Measurements from ENCODE around the gene SNX8.
"Not testable (repeated sequence)": the region's sequence is repeated elsewhere in the genome, so short reads cannot be mapped to it uniquely, and the experiment has no call there.

Gene SNX8, protein sequence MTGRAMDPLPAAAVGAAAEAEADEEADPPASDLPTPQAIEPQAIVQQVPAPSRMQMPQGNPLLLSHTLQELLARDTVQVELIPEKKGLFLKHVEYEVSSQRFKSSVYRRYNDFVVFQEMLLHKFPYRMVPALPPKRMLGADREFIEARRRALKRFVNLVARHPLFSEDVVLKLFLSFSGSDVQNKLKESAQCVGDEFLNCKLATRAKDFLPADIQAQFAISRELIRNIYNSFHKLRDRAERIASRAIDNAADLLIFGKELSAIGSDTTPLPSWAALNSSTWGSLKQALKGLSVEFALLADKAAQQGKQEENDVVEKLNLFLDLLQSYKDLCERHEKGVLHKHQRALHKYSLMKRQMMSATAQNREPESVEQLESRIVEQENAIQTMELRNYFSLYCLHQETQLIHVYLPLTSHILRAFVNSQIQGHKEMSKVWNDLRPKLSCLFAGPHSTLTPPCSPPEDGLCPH

DNA sequence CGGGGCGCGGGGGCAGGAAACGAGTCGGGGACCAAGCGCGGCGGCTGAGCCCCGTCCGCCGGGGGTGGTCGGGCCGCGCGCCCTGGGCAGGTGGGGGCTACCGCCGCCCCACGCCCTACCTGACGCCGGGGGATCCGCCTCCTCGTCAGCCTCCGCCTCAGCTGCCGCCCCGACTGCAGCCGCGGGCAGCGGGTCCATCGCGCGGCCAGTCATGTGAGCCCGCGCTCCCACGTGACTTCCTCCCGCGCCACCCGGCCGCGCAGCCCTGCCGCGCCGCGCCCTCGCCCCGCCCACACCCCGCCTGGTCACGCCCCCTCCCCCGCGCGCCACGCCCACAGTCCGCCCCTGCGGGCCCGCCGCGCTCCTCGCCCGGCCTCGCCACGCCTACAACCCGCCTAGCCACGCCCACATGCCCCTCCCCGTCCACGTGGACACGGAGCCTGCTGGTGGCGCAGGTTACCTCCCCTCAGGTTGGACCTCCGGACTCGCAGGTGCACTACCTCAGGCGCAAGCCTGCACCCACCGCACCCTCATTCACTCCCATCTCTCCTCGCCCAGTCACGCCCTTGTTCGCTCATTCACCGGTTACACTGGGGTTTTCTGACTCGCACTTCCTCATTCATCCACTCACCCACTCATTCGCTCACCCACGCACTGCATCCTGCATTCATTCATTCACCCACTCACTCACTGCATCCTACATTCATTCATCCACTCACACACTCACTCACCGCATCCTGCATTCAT, at the start of gene SNX8:
SNX8 (minus strand) TSS at position 233 of the 747 bp plus-strand sequence; CDS start at position 213, 20 bp downstream.
- DNase-seq (ENCODE audit: low spot score), result peak; percentile 94

DNA sequence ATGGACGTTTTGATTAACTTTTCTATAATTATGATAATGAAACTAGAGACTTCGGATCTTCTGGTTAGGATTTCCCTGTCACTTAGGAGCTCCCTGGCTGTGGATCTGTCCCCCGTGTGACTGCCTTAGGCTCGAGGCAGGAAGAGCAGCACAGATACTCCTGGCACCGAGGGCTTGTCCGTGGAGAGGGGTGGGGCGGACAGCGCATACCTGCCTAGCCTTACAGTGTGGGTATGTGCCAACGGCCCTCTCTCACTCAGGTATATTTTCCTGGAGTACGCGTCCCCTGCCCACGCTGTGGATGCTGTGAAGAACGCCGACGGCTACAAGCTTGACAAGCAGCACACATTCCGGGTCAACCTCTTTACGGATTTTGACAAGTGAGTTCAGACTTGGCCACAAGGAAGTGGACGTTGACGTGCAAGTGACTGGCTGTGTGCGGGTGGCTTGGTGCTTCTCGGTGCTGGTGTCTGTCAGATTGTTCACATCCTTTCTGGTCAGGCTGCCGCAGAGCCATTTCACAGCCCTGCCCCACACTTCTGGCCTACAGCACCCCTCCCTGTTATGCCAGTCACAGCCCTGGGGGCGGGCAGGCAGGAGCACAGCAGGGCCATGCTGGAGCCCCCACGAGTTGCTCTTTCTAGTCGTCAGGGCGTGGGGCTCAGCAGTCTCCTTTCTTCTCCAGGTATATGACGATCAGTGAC, 48.3 kb upstream of the SNX8 start:
- DNase-seq (ENCODE audit: low spot score), result no peak

DNA sequence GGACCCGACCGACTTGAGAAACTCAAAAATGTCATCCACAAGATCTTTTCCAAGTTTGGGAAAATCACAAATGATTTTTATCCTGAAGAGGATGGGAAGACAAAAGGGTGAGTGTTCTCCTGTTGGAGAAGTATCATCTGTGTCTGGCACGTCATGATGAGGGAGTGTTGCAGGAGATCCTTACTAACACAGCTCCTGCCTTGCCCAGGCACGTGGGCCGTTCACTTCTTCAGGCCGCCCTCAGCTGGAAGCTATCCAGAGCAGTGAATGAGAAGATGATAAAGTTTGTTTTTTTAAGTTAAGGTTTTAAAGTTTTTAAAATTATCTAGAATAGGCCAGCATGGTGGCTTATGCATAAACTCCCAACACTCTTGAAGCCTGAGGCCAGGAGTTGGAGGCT, 46.6 kb upstream of the SNX8 start:
- DNase-seq (ENCODE audit: low spot score), result no peak

DNA sequence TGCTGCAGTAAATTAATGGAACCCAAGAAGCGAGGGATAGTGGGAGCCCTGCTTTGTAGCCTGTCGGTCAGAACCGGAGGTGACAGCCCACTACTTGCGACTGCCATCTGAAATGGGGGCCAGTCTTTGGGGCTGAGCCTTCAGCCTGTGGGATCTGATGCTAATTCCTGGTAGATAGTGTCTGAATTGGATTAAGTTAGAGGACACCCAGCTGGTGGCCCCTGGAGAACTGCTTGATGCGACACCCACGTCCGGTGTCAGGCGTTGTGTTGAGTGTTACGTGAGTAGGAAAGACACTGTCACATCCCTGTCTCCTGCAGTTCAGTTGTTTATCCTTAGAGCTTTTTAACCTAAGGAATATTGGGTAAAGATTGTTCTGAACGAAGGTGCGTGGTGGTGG, 45.4 kb upstream of the SNX8 start:
- DNase-seq (ENCODE audit: low spot score), result no peak

DNA sequence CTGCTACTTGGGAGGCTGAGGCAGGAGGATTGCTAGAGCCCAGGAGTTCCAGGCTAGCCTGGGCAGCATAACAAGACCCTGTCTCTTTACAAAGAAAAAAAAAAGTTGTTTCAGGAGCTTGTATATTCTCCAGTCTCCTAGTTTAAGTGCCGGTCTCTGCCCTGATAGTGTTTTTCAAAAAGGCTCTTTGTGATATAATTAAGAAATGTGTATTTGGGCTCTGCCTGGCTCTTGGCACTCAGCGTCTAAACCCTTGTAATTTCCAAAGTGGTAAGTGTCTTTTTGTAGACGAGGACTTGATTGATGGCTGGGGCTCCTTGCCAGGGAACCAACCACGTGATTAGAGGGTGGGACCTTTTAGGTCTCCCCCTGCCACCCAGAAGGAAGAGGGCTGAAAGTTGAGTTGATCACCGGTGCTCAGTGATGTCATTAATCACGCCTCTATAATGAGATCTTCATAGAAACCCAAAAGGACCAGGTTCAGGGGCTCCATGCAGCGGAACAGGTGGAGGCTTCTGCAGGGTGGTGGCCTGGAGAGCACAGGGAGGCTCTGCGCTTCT, 44.8 kb upstream of the SNX8 start:
- DNase-seq (ENCODE audit: low spot score), result no peak

DNA sequence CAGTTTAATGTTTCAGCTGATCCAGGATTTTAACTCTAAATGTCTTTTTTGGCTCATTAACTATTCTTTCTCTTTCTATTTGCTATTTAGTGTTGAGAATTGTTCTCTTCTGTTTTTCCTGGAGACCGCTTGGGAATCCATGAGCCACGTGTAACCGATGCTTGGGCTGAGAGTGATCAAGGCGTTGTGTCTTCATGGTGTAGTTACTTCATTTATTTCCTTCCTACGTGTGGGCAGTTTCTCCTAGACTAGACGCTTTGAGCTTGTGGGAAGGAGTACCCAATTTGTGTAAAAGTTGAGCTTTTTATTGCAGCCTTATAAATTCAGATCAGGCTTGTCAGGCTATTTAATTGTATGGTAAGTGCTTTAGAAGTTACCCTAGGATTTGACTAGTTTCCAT, 43.3 kb upstream of the SNX8 start:
- DNase-seq (ENCODE audit: low spot score), result no peak

DNA sequence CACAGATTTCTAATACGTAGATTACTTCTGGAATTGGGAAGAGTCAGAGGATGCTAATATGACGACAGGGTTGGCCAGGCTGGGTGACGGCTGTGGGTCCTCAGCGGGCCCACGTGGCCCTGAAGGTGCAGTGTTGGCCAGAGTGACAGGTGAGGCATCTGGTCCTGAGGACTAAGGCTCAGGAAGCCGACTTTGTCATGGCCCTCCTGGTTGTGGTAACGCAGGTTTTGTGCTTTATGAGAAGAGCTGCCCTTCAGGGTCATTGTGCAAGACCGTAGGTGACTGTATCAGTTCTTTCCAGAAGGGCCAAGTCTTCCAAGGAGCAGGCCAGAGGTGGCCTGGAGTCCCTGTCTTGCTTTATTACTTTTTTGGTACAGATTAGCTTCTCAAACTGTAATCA, 42.9 kb upstream of the SNX8 start:
- no peak for DNase-seq (ENCODE audit: low spot score)

DNA sequence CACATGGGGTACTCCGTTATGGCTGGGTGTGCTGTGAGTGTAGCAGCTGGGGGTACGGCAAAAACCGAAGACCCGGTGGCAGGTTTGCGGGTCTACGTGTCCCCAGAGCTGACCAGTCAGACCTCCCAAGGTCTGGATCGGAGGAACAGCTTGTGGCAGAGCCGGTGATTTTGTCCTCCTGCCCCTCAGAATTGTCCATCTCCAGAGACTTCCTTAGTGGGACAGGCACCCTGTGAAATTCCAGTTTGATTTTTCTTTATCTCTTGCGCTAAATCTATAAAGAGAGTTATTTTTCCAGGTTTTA, 41.4 kb upstream of the SNX8 start:
- DNase-seq (ENCODE audit: low spot score), result no peak

DNA sequence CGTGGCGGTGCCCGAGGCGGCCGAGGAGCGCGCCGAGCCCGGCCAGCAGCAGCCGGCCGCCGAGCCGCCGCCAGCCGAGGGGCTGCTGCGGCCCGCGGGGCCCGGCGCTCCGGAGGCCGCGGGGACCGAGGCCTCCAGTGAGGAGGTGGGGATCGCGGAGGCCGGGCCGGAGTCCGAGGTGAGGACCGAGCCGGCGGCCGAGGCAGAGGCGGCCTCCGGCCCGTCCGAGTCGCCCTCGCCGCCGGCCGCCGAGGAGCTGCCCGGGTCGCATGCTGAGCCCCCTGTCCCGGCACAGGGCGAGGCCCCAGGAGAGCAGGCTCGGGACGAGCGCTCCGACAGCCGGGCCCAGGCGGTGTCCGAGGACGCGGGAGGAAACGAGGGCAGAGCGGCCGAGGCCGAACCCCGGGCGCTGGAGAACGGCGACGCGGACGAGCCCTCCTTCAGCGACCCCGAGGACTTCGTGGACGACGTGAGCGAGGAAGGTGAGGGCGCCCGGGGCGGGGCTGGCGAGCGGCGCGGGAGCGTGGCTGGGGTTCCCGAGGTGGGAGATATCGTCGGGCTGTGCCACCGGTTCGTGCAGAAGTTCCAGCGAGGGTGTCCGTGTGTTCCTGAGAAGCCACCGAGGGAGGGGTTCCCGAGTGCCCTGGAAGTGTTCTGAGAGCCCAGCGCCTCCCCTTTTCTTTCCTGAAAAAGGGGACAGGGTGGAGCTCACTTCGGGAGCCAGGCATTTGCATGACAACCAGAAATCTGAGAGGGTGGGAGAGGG, 40.9 kb upstream of the SNX8 start:
- no peak for DNase-seq (ENCODE audit: low spot score)

DNA sequence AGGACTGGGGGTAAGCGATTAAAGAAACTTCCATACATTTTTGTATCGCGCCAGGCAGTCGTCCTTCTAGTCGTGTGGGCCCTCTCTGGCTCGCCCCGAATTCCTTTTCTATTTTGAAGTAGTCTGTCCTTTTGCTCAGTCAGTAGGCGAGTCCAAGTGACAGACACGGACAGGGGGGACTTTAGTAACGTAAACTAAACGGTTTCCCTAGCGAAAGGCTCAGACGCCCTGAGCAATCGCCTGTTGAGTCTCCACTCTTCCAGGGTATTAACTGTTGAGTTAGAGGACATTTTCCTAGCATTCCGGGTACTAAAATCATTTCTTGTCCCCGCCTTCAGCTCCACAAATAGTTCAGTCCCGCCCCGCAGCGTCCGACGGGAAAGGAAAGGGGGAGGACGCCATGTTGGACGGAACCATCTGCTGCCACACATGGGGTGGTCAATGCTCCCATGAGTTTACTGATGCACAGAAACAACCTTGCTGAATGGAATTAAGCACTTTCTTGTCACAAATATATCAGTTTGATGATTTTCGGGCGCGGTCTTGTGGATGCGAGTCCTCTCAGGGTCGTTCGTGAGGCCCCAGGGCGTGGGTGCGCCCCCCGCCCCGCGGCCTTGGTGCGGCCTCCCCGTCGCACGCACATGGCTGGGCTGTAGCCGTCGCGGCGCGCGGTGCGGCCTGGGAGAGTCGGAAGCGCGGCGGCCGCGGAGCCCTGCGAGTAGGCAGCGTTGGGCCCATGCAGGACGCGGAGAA, 40.1 kb upstream of the SNX8 start, which contains the start of gene EIF3B:
EIF3B (plus strand) TSS at position 642 of the 753 bp plus-strand sequence; CDS start at position 737, 95 bp downstream.
- DNase-seq (ENCODE audit: low spot score), result peak; percentile 87

DNA sequence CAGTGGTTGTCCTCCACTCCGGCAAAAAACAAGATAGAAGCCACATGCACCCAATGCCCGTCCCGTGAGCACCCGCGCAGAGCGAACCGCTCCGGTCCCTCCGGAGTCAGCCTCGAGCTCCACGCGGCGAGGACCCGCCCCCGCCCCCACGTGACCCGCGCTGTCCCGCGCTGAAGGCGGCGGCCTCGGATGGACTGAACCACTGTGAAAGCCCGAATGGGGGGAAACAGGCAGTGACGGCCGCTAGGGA, 39.6 kb upstream of the SNX8 start:
- DNase-seq (ENCODE audit: low spot score), result peak; percentile 89

DNA sequence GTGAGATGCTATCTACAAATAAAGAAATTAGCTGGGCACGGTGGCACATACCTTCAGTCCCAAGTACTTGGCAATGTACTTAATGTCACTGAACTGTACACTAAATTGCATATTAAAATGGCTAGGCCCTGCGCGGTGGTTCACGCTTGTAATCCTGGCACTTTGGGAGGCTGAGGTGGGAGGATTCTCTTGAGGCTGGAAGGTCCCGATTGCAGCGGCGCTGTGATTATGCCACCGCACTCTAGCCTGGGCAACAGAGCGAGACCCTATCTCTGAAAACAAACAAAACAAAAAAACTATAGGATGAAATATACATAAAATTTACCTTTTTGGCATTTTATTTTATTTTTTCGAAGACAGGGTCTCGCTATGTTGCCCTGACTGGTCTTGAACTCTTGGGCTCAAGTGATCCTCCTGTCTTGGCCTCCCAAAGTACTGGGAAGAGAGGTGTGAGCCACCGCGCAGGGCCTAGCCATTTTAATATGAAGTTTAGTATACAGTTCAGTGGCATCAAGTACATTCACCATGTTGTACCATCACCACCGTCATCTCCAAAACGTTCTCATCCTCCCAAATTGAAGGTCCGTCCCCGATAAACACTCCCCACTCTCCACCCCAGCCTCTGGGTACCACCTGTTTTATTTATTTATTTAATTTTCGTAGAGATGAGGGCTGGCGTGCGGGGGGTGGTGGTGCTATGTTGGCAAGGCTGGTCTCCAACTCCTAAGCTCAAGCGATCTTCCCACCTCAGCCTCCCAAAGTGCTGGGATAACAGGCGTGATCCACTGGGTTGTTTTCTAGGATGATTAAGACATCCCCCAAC, 39.1 kb upstream of the SNX8 start:
- DNase-seq (ENCODE audit: low spot score), result peak; percentile 6

DNA sequence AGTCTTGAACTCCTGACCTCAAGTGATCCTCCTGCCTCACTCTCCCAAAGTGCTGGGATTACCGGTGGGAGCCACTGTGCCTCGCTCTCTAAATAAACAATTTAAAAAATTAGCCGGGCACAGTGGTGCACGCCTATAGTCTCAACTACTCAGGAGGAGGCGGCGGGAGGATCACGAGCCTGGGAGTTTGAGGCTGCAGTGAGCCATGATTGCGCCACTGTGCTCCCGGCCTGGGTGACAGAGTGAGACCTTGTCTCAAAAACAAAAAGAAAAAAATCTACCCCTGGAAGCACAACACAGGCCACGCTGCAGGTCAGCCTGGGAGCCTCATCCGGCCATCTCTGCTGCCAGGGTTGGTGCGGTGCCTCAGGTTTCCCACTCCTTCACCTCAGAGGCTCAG, 36.6 kb upstream of the SNX8 start:
- DNase-seq (ENCODE audit: low spot score), result no peak

DNA sequence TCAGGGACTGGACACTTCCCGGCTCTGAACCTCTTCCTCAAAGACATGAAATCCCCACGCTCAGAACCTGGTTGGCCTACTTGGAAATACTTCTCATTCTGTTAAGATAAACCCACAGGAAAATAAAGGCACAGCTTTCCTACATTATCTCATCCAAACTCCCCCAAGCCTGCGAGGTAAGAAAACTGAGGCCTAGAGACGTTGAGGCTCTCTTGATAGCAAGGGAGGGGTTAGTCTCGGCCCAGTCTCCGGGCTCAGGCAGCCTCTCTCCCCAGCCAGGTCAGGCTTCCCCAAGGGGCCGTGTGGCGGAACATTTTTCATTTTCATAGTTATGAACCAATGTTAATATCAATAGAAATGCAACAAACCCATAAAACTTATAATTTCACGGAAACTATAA, 35.8 kb upstream of the SNX8 start:
- DNase-seq (ENCODE audit: low spot score), result no peak

DNA sequence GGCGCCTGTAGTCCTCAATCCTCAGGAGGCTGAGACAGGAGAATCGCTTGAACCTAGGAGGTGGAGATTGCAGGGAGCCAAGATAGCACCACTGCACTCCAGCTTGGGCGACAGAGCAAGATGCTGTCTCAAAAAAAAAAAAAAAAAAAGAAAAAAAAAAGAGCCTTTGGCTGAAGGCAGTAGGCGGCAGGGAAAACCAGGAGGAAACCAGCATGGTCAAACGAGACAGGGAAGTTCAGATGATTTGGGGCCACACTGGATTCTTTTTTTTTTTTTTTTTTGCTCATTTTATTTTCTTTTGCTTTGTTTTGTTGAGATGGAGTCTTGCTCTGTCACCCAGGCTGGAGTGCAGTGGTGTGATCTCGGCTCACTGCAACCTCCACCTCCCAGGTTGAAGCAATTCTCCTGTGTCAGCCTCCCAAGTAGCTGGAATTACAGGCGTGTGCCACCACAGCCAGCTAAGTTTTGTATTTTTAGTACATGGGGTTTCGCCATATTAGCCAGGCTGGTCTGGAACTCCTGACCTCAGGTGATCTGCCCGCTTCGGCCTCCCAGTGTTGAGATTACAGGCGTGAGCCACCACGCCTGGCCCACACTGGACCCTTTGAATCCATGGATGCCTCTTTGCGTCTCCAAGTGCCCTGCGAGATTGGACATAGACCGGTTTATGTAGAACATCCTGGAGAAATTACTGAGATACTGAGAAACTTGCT, 33.3 kb upstream of the SNX8 start:
- not testable (repeated sequence) for DNase-seq (ENCODE audit: low spot score)

DNA sequence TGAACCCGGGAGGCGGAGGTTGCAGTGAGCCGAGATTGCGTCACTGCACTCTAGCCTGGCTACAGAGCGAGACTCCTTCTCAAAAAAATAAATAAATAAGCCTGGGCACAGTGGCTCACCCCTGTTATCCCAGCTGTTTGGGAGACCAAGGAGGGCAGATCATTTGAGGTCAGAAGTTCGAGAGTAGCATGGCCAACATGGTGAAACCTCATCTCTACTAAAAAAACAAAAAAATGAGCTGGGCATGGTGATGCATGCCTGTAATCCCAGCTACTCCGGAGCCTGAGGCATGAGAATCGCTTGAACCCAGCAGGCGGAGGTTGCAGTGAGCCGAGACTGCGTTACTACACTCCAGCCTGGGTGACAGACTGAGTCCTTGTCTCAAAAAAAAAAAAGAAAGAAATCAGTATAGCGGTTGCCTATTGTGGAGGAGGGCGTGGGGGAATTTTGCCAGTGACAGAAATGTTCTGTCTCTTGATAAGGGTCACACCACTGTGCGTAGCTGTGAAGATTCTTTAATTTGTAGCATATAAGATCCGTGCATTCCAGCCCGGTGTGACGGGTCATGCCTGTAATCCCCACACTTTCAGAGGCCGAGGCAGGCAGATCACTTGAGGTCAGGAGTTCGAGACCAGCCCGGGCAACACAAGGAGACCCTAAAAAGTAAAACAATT, 22.5 kb upstream of the SNX8 start:
- no peak for DNase-seq (ENCODE audit: low spot score)

DNA sequence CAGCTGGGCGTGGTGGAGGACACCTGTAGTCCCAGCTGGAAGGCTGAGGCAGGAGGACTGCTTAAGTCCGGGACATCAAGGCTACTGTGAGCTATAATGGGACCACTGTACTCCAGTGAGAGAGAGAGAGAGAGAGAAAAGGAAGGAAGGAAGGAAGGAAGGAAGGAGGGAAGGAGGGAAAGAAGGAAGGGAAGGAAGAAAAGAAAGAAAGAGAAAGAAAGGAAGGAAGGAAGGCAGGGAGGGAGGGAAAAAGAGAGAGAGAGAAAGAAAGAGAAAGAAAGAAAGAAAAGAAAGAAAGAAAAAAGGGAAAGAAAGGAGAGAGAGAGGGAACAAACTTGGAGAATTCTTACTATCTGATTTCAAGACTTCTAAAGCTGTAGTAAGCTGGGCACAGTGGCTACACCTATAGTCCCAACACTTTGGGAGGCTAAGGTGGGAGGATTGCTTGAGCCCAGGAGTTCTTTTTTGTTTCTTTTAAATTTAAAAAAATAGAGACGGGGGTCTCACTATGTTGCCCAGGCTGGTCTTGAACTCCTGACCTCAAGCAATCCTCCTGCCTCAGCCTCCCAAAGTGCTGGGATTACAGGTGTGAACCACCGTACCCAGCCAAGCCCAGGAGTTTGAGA, 18.5 kb upstream of the SNX8 start:
- not testable (repeated sequence) for DNase-seq (ENCODE audit: low spot score)

DNA sequence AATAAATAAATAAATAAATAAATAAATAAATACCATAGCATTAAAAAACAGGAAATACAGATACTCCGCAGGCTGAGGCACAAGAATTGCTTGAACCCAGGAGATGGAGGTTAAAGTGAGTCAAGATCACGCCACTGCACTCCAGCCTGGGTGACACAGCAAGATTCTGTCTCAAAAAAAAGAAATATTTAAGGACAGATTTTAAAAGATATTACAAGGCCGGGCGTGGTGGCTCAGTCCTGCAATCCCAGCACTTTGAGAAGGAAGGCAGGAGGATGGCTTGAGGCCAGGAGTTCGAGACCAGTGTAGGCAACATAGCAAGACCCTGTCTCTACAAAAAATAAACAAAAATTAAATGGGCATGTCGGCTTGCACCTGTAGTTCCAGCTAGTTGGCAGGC, 17.5 kb upstream of the SNX8 start:
- no peak for DNase-seq (ENCODE audit: low spot score)

DNA sequence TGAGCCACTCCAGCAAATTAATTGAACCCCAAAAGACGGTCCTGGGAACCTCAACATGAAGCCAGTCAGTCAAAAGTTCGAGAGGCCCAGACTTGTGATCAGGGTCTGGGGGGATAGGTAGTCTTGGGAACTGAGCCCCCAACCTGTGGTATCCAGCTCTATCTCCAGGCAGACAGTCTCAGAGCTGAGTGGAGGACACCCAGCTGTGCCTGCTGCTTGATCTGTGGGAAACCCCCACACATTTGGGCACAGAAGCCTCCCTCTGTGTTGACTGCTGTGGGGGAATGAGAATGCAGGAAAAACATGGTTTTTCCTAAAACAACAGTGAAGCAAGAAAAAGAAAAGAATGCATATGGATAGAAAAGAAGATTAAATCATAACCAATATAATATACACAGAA, 16.3 kb upstream of the SNX8 start:
- no peak for DNase-seq (ENCODE audit: low spot score)
